Breast epithelium (tissue), 3 donors: ENCODE results near the gene USPL1.

ENCODE experiments used
- POLR2A ChIP-seq: fragments of 450-650 bp; IDR thresholded peaks from one replicate; pipeline ENCODE4 v1.6.1; 2016; ENCODE audit warnings: antibody characterized with exemption, mild to moderate bottlenecking, moderate library complexity
- POLR2AphosphoS5 ChIP-seq, 3 donors: sonication (generic); formaldehyde crosslinking; IDR thresholded peaks; one replicate each; pipeline ENCODE4 v1.6.1; 2017; ENCODE audit warnings: antibody characterized with exemption in 3 of 3
- TF ChIP-seq, protein P1 (sequence below), 3 donors: fragments of 450-650 bp; IDR thresholded peaks; one replicate each; pipeline ENCODE4 v1.5.1; 2016 to 2017; ENCODE audit warnings: antibody characterized with exemption in 3 of 3, mild to moderate bottlenecking in 3 of 3, moderate library complexity in 3 of 3

DNA sequence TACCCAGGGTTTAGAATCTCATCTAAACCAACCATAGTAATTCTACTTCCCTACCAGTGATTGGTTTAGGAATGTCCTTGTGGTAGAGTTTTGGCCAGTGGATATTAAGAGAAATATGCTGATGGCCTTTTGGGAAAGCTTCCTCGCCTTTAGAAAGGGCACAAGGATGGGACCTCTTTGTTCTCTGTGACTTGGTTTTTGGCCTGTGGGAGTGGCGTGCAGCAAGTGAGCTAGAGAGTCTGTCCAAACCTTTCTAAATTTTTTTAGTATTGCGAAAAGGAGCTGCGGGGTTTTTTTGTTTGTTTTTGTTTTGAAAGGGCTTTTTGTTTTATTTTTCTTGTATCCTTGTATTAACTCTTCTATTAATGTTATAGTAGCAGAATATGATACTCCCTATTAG lies 20.6 kb downstream of the USPL1 start:
- TF ChIP-seq, protein P1, sequence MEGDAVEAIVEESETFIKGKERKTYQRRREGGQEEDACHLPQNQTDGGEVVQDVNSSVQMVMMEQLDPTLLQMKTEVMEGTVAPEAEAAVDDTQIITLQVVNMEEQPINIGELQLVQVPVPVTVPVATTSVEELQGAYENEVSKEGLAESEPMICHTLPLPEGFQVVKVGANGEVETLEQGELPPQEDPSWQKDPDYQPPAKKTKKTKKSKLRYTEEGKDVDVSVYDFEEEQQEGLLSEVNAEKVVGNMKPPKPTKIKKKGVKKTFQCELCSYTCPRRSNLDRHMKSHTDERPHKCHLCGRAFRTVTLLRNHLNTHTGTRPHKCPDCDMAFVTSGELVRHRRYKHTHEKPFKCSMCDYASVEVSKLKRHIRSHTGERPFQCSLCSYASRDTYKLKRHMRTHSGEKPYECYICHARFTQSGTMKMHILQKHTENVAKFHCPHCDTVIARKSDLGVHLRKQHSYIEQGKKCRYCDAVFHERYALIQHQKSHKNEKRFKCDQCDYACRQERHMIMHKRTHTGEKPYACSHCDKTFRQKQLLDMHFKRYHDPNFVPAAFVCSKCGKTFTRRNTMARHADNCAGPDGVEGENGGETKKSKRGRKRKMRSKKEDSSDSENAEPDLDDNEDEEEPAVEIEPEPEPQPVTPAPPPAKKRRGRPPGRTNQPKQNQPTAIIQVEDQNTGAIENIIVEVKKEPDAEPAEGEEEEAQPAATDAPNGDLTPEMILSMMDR (IDR thresholded peaks at IDR 0.05): no peak
- no peak for TF ChIP-seq POLR2A
- no peak for TF ChIP-seq POLR2AphosphoS5 (IDR thresholded peaks at IDR 0.05)
